SK-N-SH (cell line): ENCODE measurements around the gene ENKD1. TPM values are rescaled to one million over a fixed set of nuclear protein-coding genes. Genes with fewer than 3 reads are reported as not detected.

Experiments
- CTCF ChIA-PET: fragments of 300-600, 350-600 bp; formaldehyde crosslinking; extraction: SDS; loops from one replicate; lab custom pipeline; 2021; lab: Yijun Ruan, JAX
- POLR2A ChIA-PET: fragments of 350-600 bp; sonication (Branson Sonifier 250); formaldehyde crosslinking; extraction: SDS; loops from one replicate; lab custom pipeline; 2020; ENCODE audit warnings: antibody characterized with exemption, inconsistent platforms; lab: Yijun Ruan, JAX
- DNase-seq: peaks from one replicate; pipeline ENCODE4 v3.0.0; 2012
- H2AFZ ChIP-seq: fragments of 200-600 bp; sonication (generic); 2 replicates; pipeline ENCODE4 v1.8.1; 2016; ENCODE audit warnings: antibody characterized with exemption, mild to moderate bottlenecking, low read depth
- H3F3A ChIP-seq: fragments of 200-600 bp; sonication (generic); replicated peaks from 2 replicates; pipeline ENCODE3; 2016; ENCODE audit warnings: antibody characterized with exemption, mild to moderate bottlenecking; ENCODE audit not compliant: insufficient read depth
- H3K27ac ChIP-seq, 2 experiments: fragments of 200-500 bp in 1 of 2; fragments of 200-600 bp in 1 of 2; sonication (Bioruptor generic) in 1 of 2; sonication (generic), shearing (Covaris generic) in 1 of 2; 2 replicates each; pipeline versions ENCODE4 v1.5.1 to v1.6.1; 2014 to 2016; ENCODE audit warnings: low read depth in 2 of 2, inconsistent platforms in 1 of 2, low read length in 1 of 2, mild to moderate bottlenecking in 1 of 2, mixed read lengths in 1 of 2
- H3K27me3 ChIP-seq: fragments of 200-600 bp; sonication (generic), shearing (Covaris generic); 2 replicates; pipeline ENCODE4 v1.6.1; 2016; ENCODE audit warnings: mixed run types; ENCODE audit not compliant: insufficient read depth
- H3K36me3 ChIP-seq, 2 experiments: fragments of 200-500 bp in 1 of 2; fragments of 200-600 bp in 1 of 2; sonication (Bioruptor generic) in 1 of 2; sonication (generic) in 1 of 2; replicated peaks in 1 of 2; 2 replicates each; pipeline versions ENCODE3 to v1.5.1; 2014 to 2016; ENCODE audit warnings: low read length in 1 of 2, mild to moderate bottlenecking in 1 of 2; ENCODE audit not compliant: insufficient read depth in 2 of 2, control insufficient read depth in 1 of 2
- H3K4me1 ChIP-seq, 2 experiments: fragments of 200-500 bp in 1 of 2; fragments of 200-600 bp in 1 of 2; sonication (Bioruptor generic) in 1 of 2; sonication (generic), shearing (Covaris generic) in 1 of 2; 2 replicates each; pipeline versions ENCODE4 v1.5.1 to v1.6.1; 2014 to 2016; ENCODE audit warnings: low read depth in 1 of 2, low read length in 1 of 2, mixed run types in 1 of 2; ENCODE audit not compliant: insufficient read depth in 2 of 2, control insufficient read depth in 1 of 2
- H3K4me2 ChIP-seq: fragments of 200-600 bp; sonication (generic), shearing (Covaris generic); 2 replicates; pipeline ENCODE4 v1.6.1; 2017; ENCODE audit warnings: mixed run types
- H3K4me3 ChIP-seq, 2 experiments: fragments of 200-500 bp in 1 of 2; fragments of 200-600 bp in 1 of 2; sonication (Bioruptor generic) in 1 of 2; sonication (generic), shearing (Covaris generic) in 1 of 2; 2 replicates each; pipeline versions ENCODE4 v1.5.1 to v1.8.1; 2014 to 2016; ENCODE audit warnings: low read depth in 2 of 2, inconsistent platforms in 1 of 2, low read length in 1 of 2, mild to moderate bottlenecking in 1 of 2, mixed read lengths in 1 of 2, moderate library complexity in 1 of 2
- H3K79me2 ChIP-seq: fragments of 200-600 bp; sonication (generic); 2 replicates; pipeline ENCODE4 v1.8.1; 2017; ENCODE audit warnings: mild to moderate bottlenecking; ENCODE audit not compliant: insufficient read depth
- H3K9ac ChIP-seq: fragments of 200-600 bp; sonication (generic); 2 replicates; pipeline ENCODE4 v1.6.1; 2017; ENCODE audit warnings: mixed run types
- H3K9me2 ChIP-seq: fragments of 200-600 bp; sonication (generic); 2 replicates; pipeline ENCODE4 v1.6.1; 2017; ENCODE audit warnings: mixed run types
- H3K9me3 ChIP-seq: fragments of 200-600 bp; sonication (generic); 2 replicates; pipeline ENCODE4 v1.6.1; 2017; ENCODE audit warnings: mixed run types, mild to moderate bottlenecking, moderate library complexity
- H4K20me1 ChIP-seq: fragments of 200-600 bp; sonication (generic); 2 replicates; pipeline ENCODE4 v1.6.1; 2017; ENCODE audit warnings: mild to moderate bottlenecking, mixed run types; ENCODE audit not compliant: insufficient read depth
- CHD2 ChIP-seq: fragments of 150-350 bp; IDR thresholded peaks from 2 replicates; pipeline ENCODE4 v1.6.1; 2018; ENCODE audit warnings: low read length; ENCODE audit not compliant: partially characterized antibody
- ELF1 ChIP-seq: IDR thresholded peaks from 2 replicates; pipeline ENCODE4 v1.4.0; 2012
- FOXJ3 ChIP-seq: sonication (generic); formaldehyde crosslinking; IDR thresholded peaks from 2 replicates; pipeline ENCODE4 v1.5.1; 2020; ENCODE audit warnings: mild to moderate bottlenecking, missing genetic modification reagents
- GATA2 ChIP-seq: sonication (generic); formaldehyde crosslinking; IDR thresholded peaks from 2 replicates; pipeline ENCODE4 v1.5.0; 2020; ENCODE audit warnings: mild to moderate bottlenecking, missing genetic modification reagents
- IRF3 ChIP-seq: fragments of 150-350 bp; IDR thresholded peaks from 2 replicates; pipeline ENCODE4 v1.6.1; 2016; ENCODE audit warnings: mild to moderate bottlenecking, low read depth, low read length
- JUND ChIP-seq: IDR thresholded peaks from 2 replicates; pipeline ENCODE4 v1.4.0; 2012
- MAX ChIP-seq: IDR thresholded peaks from 2 replicates; pipeline ENCODE4 v1.4.0; 2012; ENCODE audit warnings: low read depth
- MXI1 ChIP-seq: IDR thresholded peaks from 2 replicates; pipeline ENCODE4 v1.6.1; 2012; ENCODE audit warnings: mild to moderate bottlenecking, low read depth, low read length, improper control_type of control experiment
- NFIC ChIP-seq: IDR thresholded peaks from 2 replicates; pipeline ENCODE4 v1.4.0; 2012; ENCODE audit warnings: borderline replicate concordance
- NRF1 ChIP-seq: IDR thresholded peaks from 2 replicates; pipeline ENCODE4 v1.6.1; 2012; ENCODE audit warnings: low read depth, mild to moderate bottlenecking, low read length
- POLR2AphosphoS5 ChIP-seq: IDR thresholded peaks from 2 replicates; pipeline ENCODE4 v1.6.1; 2012; ENCODE audit warnings: low read depth, low read length
- RFX5 ChIP-seq: IDR thresholded peaks from 2 replicates; pipeline ENCODE4 v1.6.1; 2012; ENCODE audit warnings: mild to moderate bottlenecking, improper control_type of control experiment, low read length
- RXRA ChIP-seq: IDR thresholded peaks from 2 replicates; pipeline ENCODE4 v1.4.0; 2012; ENCODE audit warnings: low read depth, mild to moderate bottlenecking, borderline replicate concordance
- SIN3A ChIP-seq: IDR thresholded peaks from 2 replicates; pipeline ENCODE4 v1.6.1; 2012; ENCODE audit warnings: low read depth, mild to moderate bottlenecking, low read length, moderate library complexity, borderline replicate concordance
- TEAD4 ChIP-seq: IDR thresholded peaks from 2 replicates; pipeline ENCODE4 v1.4.0; 2012; ENCODE audit warnings: mild to moderate bottlenecking, borderline replicate concordance; ENCODE audit not compliant: insufficient read depth
- USF1 ChIP-seq: IDR thresholded peaks from 2 replicates; pipeline ENCODE4 v1.4.0; 2012; ENCODE audit warnings: low read depth, borderline replicate concordance
- USF2 ChIP-seq: fragments of 150-350 bp; IDR thresholded peaks from 2 replicates; pipeline ENCODE4 v1.6.1; 2017; ENCODE audit warnings: antibody characterized with exemption, low read length, low read depth, borderline replicate concordance
- ZBTB33 ChIP-seq: IDR thresholded peaks from 2 replicates; pipeline ENCODE4 v1.4.0; 2012; ENCODE audit warnings: low read depth, borderline replicate concordance
- WGBS: methylation state at CpG from one replicate; pipeline ENCODE4 v1.1.6; 2017; ENCODE audit warnings: low lambda C conversion rate; 5-methylcytosine and 5-hydroxymethylcytosine counted together
- polyA plus RNA-seq, 3 experiments: library from polyadenylated mRNA; depleted of rRNA; stranded (reverse); fragments of >200 nt; gene quantifications; 2 replicates each; pipeline ENCODE4 v1.2.3, GENCODE V29; 2012

The ENKD1 gene
- polyA plus RNA-seq, 1 of the 3 experiments (the other 2 are of a cell fraction) = 21.0 TPM

- 79% methylated on average over 4 of the region's 9 CpGs for WGBS
- peaks cover 7% of the 10 kb centered on the region; the same call in 1 of the 2 replicates for H4K20me1 ChIP-seq
- peaks cover 17% of the 10 kb centered on the region for H3K79me2 ChIP-seq
- DNase-seq = no peak
- H3K27me3 ChIP-seq = no peaks in the 10 kb centered on the region
- H3K4me1 ChIP-seq = peaks cover 0 to 25% of the 10 kb centered on the region in 2 experiments; a peak in 1 of 4 replicates
- no peaks in the 10 kb centered on the region for H3K9me3 ChIP-seq
- CTCF ChIA-PET = interaction anchor here (1.0 to 18.3 kb wide), 3 partner anchors 12 to 133 kb away, joined by 3 to 246 read pairs (median 8); partner anchors contain the start of genes CARMIL2 and CTCF
- no peak overlapping the region for H3K4me2 ChIP-seq
- no peak overlapping the region for H3K27ac ChIP-seq
- H3K9me2 ChIP-seq = no peaks in the 10 kb centered on the region
- H2AFZ ChIP-seq = no peak overlapping the region
- H3F3A ChIP-seq = peaks cover 13% of the 10 kb centered on the region
- POLR2A ChIA-PET = interaction anchor here (0.8 kb wide), 1 partner anchor 10 kb away, joined by 3 read pairs; no protein-coding TSS in a partner anchor
- H3K36me3 ChIP-seq = peaks cover 0 to 13% of the 10 kb centered on the region in 2 experiments
- TF ChIP-seq RXRA = no peak
- TF ChIP-seq RFX5 = no peak
- no peak for TF ChIP-seq NFIC
- no peak for TF ChIP-seq JUND
- no peak for TF ChIP-seq IRF3
- no peak for TF ChIP-seq NRF1
- no peak for TF ChIP-seq USF1
- H3K4me3 ChIP-seq = no peak overlapping the region
- no peak overlapping the region for H3K9ac ChIP-seq
Observed at GRCh38 chr16:67656344-67657016, 10.1 kb downstream of the ENKD1 start.

GRCh38 chr16:67655363-67655762, 11.2 kb downstream of the ENKD1 start:
- peaks cover 0 to 20% of the 10 kb centered on the region in 2 experiments; a peak in 1 of 4 replicates for H3K4me1 ChIP-seq
- H3K27ac ChIP-seq = no peak overlapping the region
- H3K9ac ChIP-seq = no peak overlapping the region
- H3K4me2 ChIP-seq = no peak overlapping the region
- no peak overlapping the region for H2AFZ ChIP-seq
- peaks cover 6% of the 10 kb centered on the region for H3F3A ChIP-seq
- POLR2A ChIA-PET = no interaction called here
- peaks cover 7% of the 10 kb centered on the region; the same call in 1 of the 2 replicates for H4K20me1 ChIP-seq
- WGBS = 86% methylated on average over 4 of the region's 4 CpGs
- H3K36me3 ChIP-seq = peaks cover 0 to 13% of the 10 kb centered on the region in 2 experiments
- peaks cover 17% of the 10 kb centered on the region for H3K79me2 ChIP-seq
- H3K9me2 ChIP-seq = no peaks in the 10 kb centered on the region
- no peaks in the 10 kb centered on the region for H3K27me3 ChIP-seq
- no peak for DNase-seq
- CTCF ChIA-PET = interaction anchor here (2.3 to 18.3 kb wide), 2 partner anchors 11 to 132 kb away, joined by 8 to 246 read pairs; partner anchors contain the start of gene CARMIL2
- no peaks in the 10 kb centered on the region for H3K9me3 ChIP-seq
- no peak overlapping the region for H3K4me3 ChIP-seq
- no peak for TF ChIP-seq ELF1
- TF ChIP-seq FOXJ3 (CRISPR knock-in tag) = no peak
- no peak for TF ChIP-seq JUND
- TF ChIP-seq SIN3A = no peak
- no peak for TF ChIP-seq CHD2
- no peak for TF ChIP-seq USF2
- TF ChIP-seq RFX5 = no peak
- no peak for TF ChIP-seq NRF1
- TF ChIP-seq ZBTB33 = no peak
- TF ChIP-seq POLR2AphosphoS5 = no peak
- TF ChIP-seq USF1 = no peak
- no peak for TF ChIP-seq GATA2 (CRISPR knock-in tag)
- no peak for TF ChIP-seq MXI1
- TF ChIP-seq MAX = no peak
- no peak for TF ChIP-seq TEAD4
